ENCODE measurements around the gene AZI2. TPM values are rescaled to one million over a fixed set of nuclear protein-coding genes. Genes with fewer than 3 reads are reported as not detected.

The AZI2 gene
- polyA plus RNA-seq, 3 donors, result 57.4 to 134 (median 99.3) TPM

DNA sequence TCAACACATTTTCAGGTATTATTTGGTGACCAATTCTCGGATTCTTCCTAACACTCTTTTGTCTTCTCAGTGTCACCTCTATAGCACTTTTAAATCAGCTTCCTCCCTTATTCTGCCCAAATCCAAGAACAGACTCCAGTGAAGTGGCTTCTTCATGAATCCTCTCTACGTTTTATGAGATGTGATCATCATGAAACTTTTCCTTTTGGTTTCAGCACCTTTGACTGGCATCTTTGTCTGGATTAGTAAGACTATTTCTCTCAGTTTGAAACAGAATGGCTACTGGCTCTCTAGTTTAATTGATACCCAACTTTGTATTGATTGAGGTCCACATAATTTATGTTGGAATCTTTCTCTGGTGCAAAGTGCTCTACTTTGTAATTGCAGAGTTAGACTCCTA is 61.6 kb downstream of the AZI2 start:
- 100% methylated on average over 1 of the region's 2 CpGs for WGBS (ENCODE audit: insufficient coverage)
- H3K27ac ChIP-seq (ENCODE audit: low read depth in 1 of 2, low read length in 2 of 2), result no peak overlapping the region
- intact Hi-C loops (cut with micrococcal nuclease), result no loop called here
- H3K79me2 ChIP-seq (ENCODE audit: insufficient read depth, low read length), result no peaks in the 10 kb centered on the region
- TF ChIP-seq, protein P1, sequence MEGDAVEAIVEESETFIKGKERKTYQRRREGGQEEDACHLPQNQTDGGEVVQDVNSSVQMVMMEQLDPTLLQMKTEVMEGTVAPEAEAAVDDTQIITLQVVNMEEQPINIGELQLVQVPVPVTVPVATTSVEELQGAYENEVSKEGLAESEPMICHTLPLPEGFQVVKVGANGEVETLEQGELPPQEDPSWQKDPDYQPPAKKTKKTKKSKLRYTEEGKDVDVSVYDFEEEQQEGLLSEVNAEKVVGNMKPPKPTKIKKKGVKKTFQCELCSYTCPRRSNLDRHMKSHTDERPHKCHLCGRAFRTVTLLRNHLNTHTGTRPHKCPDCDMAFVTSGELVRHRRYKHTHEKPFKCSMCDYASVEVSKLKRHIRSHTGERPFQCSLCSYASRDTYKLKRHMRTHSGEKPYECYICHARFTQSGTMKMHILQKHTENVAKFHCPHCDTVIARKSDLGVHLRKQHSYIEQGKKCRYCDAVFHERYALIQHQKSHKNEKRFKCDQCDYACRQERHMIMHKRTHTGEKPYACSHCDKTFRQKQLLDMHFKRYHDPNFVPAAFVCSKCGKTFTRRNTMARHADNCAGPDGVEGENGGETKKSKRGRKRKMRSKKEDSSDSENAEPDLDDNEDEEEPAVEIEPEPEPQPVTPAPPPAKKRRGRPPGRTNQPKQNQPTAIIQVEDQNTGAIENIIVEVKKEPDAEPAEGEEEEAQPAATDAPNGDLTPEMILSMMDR (IDR thresholded peaks at IDR 0.05), result no peak
- H3K4me2 ChIP-seq (replicated peaks; ENCODE audit: extremely low read depth, low read length, poor library complexity, severe bottlenecking), result no peak overlapping the region
- H3K27me3 ChIP-seq (ENCODE audit: control insufficient read depth in 2 of 2, insufficient read depth in 2 of 2, low read length in 2 of 2), result no peaks in the 10 kb centered on the region
- Mint-ChIP-seq H3K4me3 (no peak overlapping the region), H3K9me3 (peaks cover 0 to 4% (median 0%) of the 10 kb centered on the region in 7 donors), H3K27ac (no peak overlapping the region), H3K36me3 (peaks cover 18 to 23% of the 10 kb centered on the region in 2 donors), H3K4me1 (peaks cover 10% of the 10 kb centered on the region), H3K27me3 (ENCODE audit: low read depth in 3 of 3) (peaks cover 0 to 2% (median 0%) of the 10 kb centered on the region in 3 donors)
- no peaks in the 10 kb centered on the region for H3K4me1 ChIP-seq (ENCODE audit: control insufficient read depth in 1 of 2, insufficient read depth in 2 of 2, low read length in 2 of 2)
- no peaks in the 10 kb centered on the region for H4K20me1 ChIP-seq (ENCODE audit: insufficient read depth, low read length)
- no peaks in the 10 kb centered on the region for H3K9me3 ChIP-seq (replicated peaks in 1 of 2; ENCODE audit: control insufficient read depth in 1 of 2, insufficient read depth in 1 of 2, low read length in 2 of 2)
- H2AFZ ChIP-seq (ENCODE audit: insufficient read depth, low read depth, low read length, poor library complexity, severe bottlenecking), result no peak overlapping the region
- H3K36me3 ChIP-seq (replicated peaks in 1 of 2; ENCODE audit: control insufficient read depth in 1 of 2, insufficient read depth in 2 of 2, low read length in 2 of 2), result peaks cover 3 to 13% of the 10 kb centered on the region in 2 donors
- no peak overlapping the region for H3K4me3 ChIP-seq (replicated peaks in 1 of 3; ENCODE audit: low read depth in 2 of 3, low read length in 3 of 3)
- no peak overlapping the region for H3K9ac ChIP-seq (ENCODE audit: insufficient read depth, low read length, poor library complexity, severe bottlenecking)
- no peak for DNase-seq

DNA sequence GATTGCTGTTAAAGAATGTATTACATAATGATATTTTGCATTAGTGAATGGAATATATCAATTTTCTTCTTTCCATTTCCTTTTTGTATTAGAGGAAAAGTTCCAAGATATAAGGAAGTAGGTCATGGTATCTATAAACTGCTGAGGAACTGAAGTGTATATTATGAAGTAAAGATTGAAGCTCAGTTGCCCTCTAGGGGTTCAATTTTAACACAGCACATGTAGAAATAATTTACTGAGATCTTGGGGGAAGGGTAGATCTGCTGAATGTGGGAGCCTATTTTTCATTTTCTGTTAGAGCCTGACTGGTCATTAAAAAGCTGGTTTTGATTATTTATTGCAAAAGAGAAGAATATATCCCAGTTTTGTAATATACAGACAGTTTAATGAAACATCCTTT is 62.0 kb downstream of the AZI2 start:
- no peak overlapping the region for H3K27ac Mint-ChIP-seq
- Histone ChIP-seq H3K79me2 (ENCODE audit: insufficient read depth, low read length) (no peaks in the 10 kb centered on the region), H3K27ac (ENCODE audit: low read depth in 1 of 2, low read length in 2 of 2) (no peak overlapping the region), H3K27me3 (ENCODE audit: control insufficient read depth in 2 of 2, insufficient read depth in 2 of 2, low read length in 2 of 2) (no peaks in the 10 kb centered on the region), H3K4me3 (replicated peaks in 1 of 3; ENCODE audit: low read depth in 2 of 3, low read length in 3 of 3) (no peak overlapping the region), H4K20me1 (ENCODE audit: insufficient read depth, low read length) (no peaks in the 10 kb centered on the region), H3K4me1 (ENCODE audit: control insufficient read depth in 1 of 2, insufficient read depth in 2 of 2, low read length in 2 of 2) (no peaks in the 10 kb centered on the region), H3K9me3 (replicated peaks in 1 of 2; ENCODE audit: control insufficient read depth in 1 of 2, insufficient read depth in 1 of 2, low read length in 2 of 2) (no peaks in the 10 kb centered on the region), H3K9ac (ENCODE audit: insufficient read depth, low read length, poor library complexity, severe bottlenecking) (no peak overlapping the region), H3K4me2 (replicated peaks; ENCODE audit: extremely low read depth, low read length, poor library complexity, severe bottlenecking) (no peak overlapping the region), H3K36me3 (replicated peaks in 1 of 2; ENCODE audit: control insufficient read depth in 1 of 2, insufficient read depth in 2 of 2, low read length in 2 of 2) (peaks cover 3 to 13% of the 10 kb centered on the region in 2 donors), H2AFZ (ENCODE audit: insufficient read depth, low read depth, low read length, poor library complexity, severe bottlenecking) (no peak overlapping the region)
- H3K36me3 Mint-ChIP-seq, result peaks cover 17 to 25% of the 10 kb centered on the region in 2 donors
- peaks cover 0 to 4% (median 0%) of the 10 kb centered on the region in 7 donors for H3K9me3 Mint-ChIP-seq
- peak; percentile 5 to 48 (median 32) for DNase-seq
- TF ChIP-seq, protein P1 (IDR thresholded peaks at IDR 0.05), result peak; percentile 70
- H3K4me1 Mint-ChIP-seq, result peaks cover 7% of the 10 kb centered on the region
- intact Hi-C loops (cut with micrococcal nuclease), result no loop called here
- H3K27me3 Mint-ChIP-seq (ENCODE audit: low read depth in 3 of 3), result peaks cover 0 to 2% (median 0%) of the 10 kb centered on the region in 3 donors
- H3K4me3 Mint-ChIP-seq, result no peak overlapping the region

All from CD14-positive monocyte (primary cell).